Esophagus (tissue), 2 donors: ENCODE measurements around the gene TEP1. TPM values are rescaled to one million over a fixed set of nuclear protein-coding genes. Genes with fewer than 3 reads are reported as not detected.

Experiments
- H3K27ac ChIP-seq, 2 donors: one replicate each; pipeline ENCODE4 v1.5.1; 2013; ENCODE audit warnings: low read depth in 2 of 2, mild to moderate bottlenecking in 2 of 2, inconsistent platforms in 1 of 2, low read length in 1 of 2, moderate library complexity in 1 of 2
- H3K27me3 ChIP-seq, 2 donors: one replicate each; pipeline ENCODE4 v1.6.1; 2013; ENCODE audit warnings: low read length in 2 of 2, control low read depth in 1 of 2, mild to moderate bottlenecking in 1 of 2; ENCODE audit not compliant: insufficient read depth in 2 of 2, control insufficient read depth in 1 of 2
- H3K36me3 ChIP-seq, 2 donors: one replicate each; pipeline ENCODE4 v1.6.1; 2013; ENCODE audit warnings: low read length in 1 of 2; ENCODE audit not compliant: control insufficient read depth in 2 of 2, insufficient read depth in 2 of 2
- H3K4me1 ChIP-seq, 2 donors: one replicate each; pipeline ENCODE4 v1.6.1; 2013; ENCODE audit warnings: low read length in 1 of 2; ENCODE audit not compliant: control insufficient read depth in 2 of 2, insufficient read depth in 2 of 2
- H3K4me3 ChIP-seq, 2 donors: one replicate each; pipeline ENCODE4 v1.5.1; 2013; ENCODE audit warnings: low read length in 2 of 2, mild to moderate bottlenecking in 2 of 2, low read depth in 1 of 2, moderate library complexity in 1 of 2
- H3K9me3 ChIP-seq, 2 donors: one replicate each; pipeline ENCODE4 v1.6.1; 2013; ENCODE audit warnings: mild to moderate bottlenecking in 2 of 2, low read depth in 1 of 2, low read length in 1 of 2, moderate library complexity in 1 of 2; ENCODE audit not compliant: control insufficient read depth in 2 of 2, insufficient read depth in 1 of 2
- WGBS, 2 donors: extraction: QIAGEN DNeasy Blood & Tissue Kit; methylation state at CpG; one replicate each; pipeline ENCODE4 v1.1.7; 2013; 5-methylcytosine and 5-hydroxymethylcytosine counted together
- polyA plus RNA-seq, 2 donors: library from polyadenylated mRNA; stranded (reverse); fragments of 200-250 nt; gene quantifications; one replicate each; pipeline ENCODE4 v1.2.3, GENCODE V29; 2013
- donor health status: healthy with polysubstance abuse.
- donor health status: Bipolar disorder and iron deficiency.

TEP1 gene
- polyA plus RNA-seq, 2 donors = 7.9 to 14.6 TPM

DNA sequence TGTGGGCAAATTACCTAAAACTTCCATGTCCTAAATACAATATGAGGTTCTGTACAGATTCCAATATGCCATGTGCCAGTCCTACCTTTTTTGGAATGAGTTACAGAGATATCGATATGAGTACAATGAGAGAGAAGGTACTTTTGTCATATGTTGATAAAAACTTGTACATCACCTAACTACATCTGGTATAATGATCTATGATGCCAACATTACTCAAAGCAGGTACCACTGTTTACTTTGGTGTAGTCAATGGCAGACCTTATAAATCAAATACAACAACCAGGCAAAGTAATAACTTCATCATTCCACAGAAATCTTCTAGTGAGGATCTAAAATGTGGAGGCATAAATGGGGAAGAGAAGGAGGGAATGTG lies 12.7 kb downstream of the TEP1 start:
- H3K9me3 ChIP-seq = no peaks in the 10 kb centered on the region
- H3K27ac ChIP-seq = peak overlapping the region in 1 of 2 donors; percentile 54
- H3K4me1 ChIP-seq = no peaks in the 10 kb centered on the region
- WGBS, 2 donors = 70 to 75% methylated on average over 1 of the region's 1 CpG
- H3K36me3 ChIP-seq = peaks cover 13 to 19% of the 10 kb centered on the region in 2 donors
- H3K4me3 ChIP-seq = no peak overlapping the region
- no peaks in the 10 kb centered on the region for H3K27me3 ChIP-seq

DNA sequence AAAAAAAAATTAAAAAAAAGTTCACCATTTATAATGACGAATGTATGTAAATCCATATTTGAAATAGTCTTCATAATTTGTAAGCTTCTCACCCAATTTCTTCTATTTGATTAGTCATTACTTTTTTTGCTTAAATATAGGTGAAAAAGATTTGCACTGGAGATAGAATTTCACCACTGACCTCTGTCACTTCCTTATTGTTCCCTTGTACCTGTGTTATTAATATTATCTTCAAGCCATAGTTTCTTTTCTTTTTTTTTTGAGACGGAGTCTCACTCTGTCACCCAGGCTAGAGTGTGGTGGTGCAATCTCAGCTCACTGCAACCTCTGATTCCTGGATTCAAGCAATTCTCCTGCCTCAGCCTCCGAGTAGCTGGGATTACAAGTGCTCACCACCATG lies 15.8 kb downstream of the TEP1 start:
- Histone ChIP-seq H3K27ac (no peak overlapping the region), H3K4me1 (no peaks in the 10 kb centered on the region), H3K9me3 (no peaks in the 10 kb centered on the region), H3K27me3 (no peaks in the 10 kb centered on the region), H3K36me3 (peaks cover 13 to 17% of the 10 kb centered on the region in 2 donors), H3K4me3 (no peak overlapping the region)
- 85 to 93% methylated on average over 3 of the region's 3 CpGs for WGBS, 2 donors

DNA sequence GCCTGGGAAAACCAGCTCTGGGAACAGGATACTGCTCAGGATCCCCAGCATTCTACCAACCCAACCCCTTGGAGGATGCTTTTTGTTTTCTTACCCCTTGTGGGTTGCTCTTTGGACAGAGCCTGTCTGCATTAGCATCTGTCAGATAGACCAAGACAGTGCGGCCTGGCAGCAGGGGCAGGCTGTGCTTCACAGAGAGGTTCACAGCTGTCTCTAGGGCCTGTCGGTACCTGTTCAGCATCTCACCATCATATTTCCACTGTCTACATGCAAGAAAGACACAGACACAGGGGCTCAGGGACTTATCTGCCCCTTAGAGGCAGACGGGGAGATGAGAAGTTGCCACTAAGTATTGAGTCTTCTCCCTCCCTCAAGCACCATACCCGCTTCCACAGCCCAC lies 21.8 kb downstream of the TEP1 start:
- Histone ChIP-seq H3K4me3 (no peak overlapping the region), H3K27ac (no peak overlapping the region), H3K36me3 (peaks cover 36 to 46% of the 10 kb centered on the region in 2 donors), H3K4me1 (no peaks in the 10 kb centered on the region), H3K27me3 (no peaks in the 10 kb centered on the region), H3K9me3 (no peaks in the 10 kb centered on the region)
- WGBS, 2 donors = 93 to 97% methylated on average over 4 of the region's 4 CpGs

DNA sequence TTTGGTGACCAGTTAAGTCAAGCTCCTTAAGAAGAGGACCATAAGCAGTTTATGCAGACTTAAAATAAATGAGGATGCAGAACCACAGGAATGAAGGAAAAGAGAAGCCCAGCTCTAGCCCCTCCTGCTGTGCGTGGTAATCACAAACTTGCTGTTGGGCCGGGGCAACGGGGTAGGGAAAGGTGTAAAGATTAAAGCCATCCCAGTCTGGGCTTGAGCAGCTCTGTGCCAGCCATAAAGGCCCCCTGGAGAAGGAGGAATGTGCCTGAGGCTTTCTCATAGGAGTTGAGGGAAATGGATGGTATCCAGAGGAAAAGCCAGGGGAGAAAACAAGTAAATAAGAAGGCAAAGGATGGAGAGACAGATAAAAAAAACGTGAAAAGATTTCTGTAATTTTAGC lies 25.1 kb downstream of the TEP1 start:
- H3K9me3 ChIP-seq = no peaks in the 10 kb centered on the region

DNA sequence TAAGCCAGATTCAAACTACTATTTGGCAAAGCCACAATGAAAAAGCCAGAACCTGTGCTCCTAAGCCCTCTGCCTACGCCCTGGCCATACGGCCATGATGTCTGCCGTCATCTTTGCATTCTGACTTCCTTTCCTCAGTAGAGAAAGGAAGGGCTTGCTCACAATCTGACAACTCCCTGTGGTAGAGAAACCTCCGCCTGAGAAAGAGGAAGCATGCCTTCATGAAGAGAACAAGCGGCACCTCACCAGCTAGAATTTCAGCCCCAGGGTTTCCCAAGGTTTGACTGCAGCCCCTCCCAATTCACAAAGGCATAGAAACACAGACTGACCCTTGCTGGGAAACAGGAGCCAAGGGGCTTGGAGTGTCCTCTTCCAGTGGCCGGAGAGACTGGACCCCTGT lies 25.7 kb downstream of the TEP1 start:
- Histone ChIP-seq H3K27ac (no peak overlapping the region), H3K27me3 (no peaks in the 10 kb centered on the region), H3K9me3 (no peaks in the 10 kb centered on the region), H3K4me3 (no peak overlapping the region), H3K4me1 (no peaks in the 10 kb centered on the region), H3K36me3 (peaks cover 50 to 58% of the 10 kb centered on the region in 2 donors)
- WGBS, 2 donors = 89% methylated on average over 6 of the region's 6 CpGs

More for the DNA sequence above, 25.1 kb downstream of the TEP1 start:
- Histone ChIP-seq H3K27me3 (no peaks in the 10 kb centered on the region), H3K36me3 (peaks cover 45 to 54% of the 10 kb centered on the region in 2 donors), H3K4me3 (no peak overlapping the region), H3K4me1 (no peaks in the 10 kb centered on the region), H3K27ac (no peak overlapping the region)
- 64 to 65% methylated on average over 4 of the region's 4 CpGs for whole genome bisulfite sequencing, 2 donors

DNA sequence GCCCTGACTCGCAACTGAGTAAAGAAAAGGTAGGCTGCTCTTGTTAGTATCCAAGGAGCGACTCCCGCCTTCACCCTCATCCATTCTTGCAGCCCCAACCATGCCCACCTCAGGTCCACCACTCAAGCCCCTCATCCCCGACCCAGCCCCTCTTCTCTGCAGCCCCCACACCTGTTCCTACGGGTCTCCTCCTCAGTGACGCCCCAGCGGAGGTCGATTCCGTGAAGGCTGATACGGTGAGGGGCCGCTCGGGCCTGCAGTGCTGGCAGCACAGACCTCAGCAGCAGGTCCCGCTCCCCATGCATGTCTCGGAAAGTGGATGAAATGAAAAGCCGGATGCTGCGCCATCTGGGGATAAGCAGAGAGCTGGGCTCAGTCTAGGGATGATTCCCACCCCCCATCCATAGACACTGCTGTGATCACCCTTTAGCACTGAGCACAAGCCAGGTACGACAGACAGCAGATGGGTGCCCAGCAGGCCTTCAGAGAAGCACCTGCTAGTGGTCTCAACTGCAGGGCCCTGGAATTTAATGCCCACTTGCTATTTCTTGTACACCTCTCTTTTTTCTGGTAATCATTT lies 26.9 kb downstream of the TEP1 start:
- H3K4me3 ChIP-seq = no peak overlapping the region
- H3K36me3 ChIP-seq = peaks cover 58 to 61% of the 10 kb centered on the region in 2 donors
- WGBS, 2 donors = 97 to 98% methylated on average over 17 of the region's 17 CpGs
- H3K4me1 ChIP-seq = no peaks in the 10 kb centered on the region
- no peak overlapping the region for H3K27ac ChIP-seq
- no peaks in the 10 kb centered on the region for H3K27me3 ChIP-seq
- H3K9me3 ChIP-seq = no peaks in the 10 kb centered on the region

DNA sequence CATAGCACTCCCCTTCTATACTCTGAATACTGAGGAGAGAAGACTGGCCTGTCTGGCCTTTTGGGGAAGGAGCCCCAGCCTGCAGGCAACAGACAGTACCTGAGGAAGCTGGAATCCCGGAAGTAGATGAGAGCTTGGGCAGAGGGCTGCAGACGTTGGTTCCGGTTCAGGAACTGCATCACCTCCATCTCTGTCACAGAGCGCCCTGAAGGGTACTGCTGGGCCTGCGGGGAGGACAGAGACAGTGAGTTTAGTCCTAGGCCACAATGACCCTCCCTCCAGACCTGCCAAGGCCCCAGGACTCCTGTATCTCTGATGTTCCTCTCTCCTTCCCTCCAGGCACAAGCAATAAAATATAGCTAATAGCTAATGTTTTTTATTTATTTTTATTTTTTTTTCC lies 28.4 kb downstream of the TEP1 start:
- H3K27ac ChIP-seq = no peak overlapping the region
- no peaks in the 10 kb centered on the region for H3K27me3 ChIP-seq
- whole genome bisulfite sequencing, 2 donors = 94 to 95% methylated on average over 5 of the region's 5 CpGs
- no peak overlapping the region for H3K4me3 ChIP-seq
- H3K36me3 ChIP-seq = peaks cover 56 to 64% of the 10 kb centered on the region in 2 donors
- no peaks in the 10 kb centered on the region for H3K9me3 ChIP-seq
- no peaks in the 10 kb centered on the region for H3K4me1 ChIP-seq

DNA sequence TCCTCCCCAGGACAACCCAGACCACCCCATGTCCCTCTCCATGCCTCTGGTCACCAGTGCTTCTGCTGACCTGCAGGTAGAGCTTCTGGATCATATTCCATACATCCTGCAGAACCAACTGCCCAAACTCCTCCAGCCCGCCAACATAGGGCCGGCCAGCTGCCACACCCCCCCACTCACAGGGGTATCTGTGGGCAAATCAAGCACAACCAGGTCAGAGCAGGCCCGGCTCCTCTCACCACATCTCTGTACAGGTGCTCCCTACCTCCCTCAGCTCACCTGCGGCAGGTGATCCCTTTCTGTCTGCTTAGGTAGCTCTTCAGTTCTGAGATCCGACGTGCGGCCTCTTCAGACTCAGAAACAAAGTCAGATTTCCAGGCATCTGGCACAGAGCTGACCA lies 29.0 kb downstream of the TEP1 start:
- 86 to 95% methylated on average over 7 of the region's 7 CpGs for WGBS, 2 donors
- Histone ChIP-seq H3K4me3 (no peak overlapping the region), H3K9me3 (no peaks in the 10 kb centered on the region), H3K36me3 (peaks cover 53 to 65% of the 10 kb centered on the region in 2 donors), H3K27ac (no peak overlapping the region), H3K4me1 (no peaks in the 10 kb centered on the region), H3K27me3 (no peaks in the 10 kb centered on the region)

DNA sequence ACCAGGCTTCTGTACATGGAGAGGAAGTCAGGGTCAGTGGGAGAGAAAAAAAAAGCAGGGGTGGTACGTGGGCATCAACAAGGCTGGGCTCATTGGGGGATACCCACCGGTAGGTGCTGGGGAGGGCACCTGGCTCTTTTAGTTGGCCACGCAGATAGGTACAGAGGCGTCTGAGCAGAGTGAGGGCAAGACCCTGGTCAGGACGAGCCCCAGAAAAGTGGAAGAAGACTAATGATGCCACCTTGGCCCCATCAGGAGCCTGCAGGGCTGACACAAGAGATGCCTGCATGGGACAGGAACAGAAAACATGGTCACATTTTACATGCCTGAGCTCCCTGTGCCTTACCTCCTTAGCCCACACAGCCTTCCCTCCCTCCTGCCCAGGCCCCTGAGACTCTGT lies 29.7 kb downstream of the TEP1 start:
- no peaks in the 10 kb centered on the region for H3K27me3 ChIP-seq
- H3K27ac ChIP-seq = no peak overlapping the region
- H3K9me3 ChIP-seq = no peaks in the 10 kb centered on the region
- no peak overlapping the region for H3K4me3 ChIP-seq
- WGBS, 2 donors = 91 to 95% methylated on average over 4 to 5 of the region's 5 CpGs
- H3K36me3 ChIP-seq = peaks cover 50 to 70% of the 10 kb centered on the region in 2 donors
- no peaks in the 10 kb centered on the region for H3K4me1 ChIP-seq

DNA sequence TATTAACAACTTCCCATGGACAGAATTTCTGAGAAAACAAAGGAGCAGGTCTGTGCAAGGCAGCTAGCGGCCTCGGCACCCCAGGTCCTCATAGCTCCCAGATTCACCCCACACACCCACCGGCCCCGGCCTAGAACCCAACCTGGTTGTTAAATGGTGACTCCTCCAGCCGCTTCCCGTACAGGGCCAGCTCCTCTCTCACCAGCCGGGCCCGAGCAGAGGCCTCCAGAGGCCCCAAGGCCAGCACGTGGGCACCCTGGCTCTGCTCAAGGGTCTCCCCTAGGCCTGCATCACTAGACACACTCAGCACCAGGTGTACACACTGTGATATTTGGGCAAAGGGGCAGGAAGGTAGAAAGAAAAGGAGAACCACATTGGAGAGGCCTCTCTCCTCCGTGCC lies 30.3 kb downstream of the TEP1 start:
- 95 to 96% methylated on average over 9 to 10 of the region's 10 CpGs for WGBS, 2 donors
- H3K36me3 ChIP-seq = peaks cover 52 to 75% of the 10 kb centered on the region in 2 donors

More for the DNA sequence above, 30.3 kb downstream of the TEP1 start:
- Histone ChIP-seq H3K27ac (no peak overlapping the region), H3K27me3 (no peaks in the 10 kb centered on the region), H3K9me3 (no peaks in the 10 kb centered on the region), H3K4me1 (no peaks in the 10 kb centered on the region), H3K4me3 (no peak overlapping the region)
